Measurements from ENCODE around the gene ARMH1. TPM values are rescaled to one million over a fixed set of nuclear protein-coding genes. Genes with fewer than 3 reads are reported as not detected.

The ARMH1 gene
- total and polyA plus RNA-seq, 2 donors (not counting 1 experiment from before 2014, with no cell fraction given) = 10.2 to 225 TPM

- H3K27me3 ChIP-seq (replicated peaks in 1 of 4; ENCODE audit: control extremely low read depth in 1 of 4, control insufficient read depth in 3 of 4, insufficient read depth in 4 of 4, low read length in 3 of 4) = no peaks in the 10 kb centered on the region
- Mint-ChIP-seq H3K4me3 (peak overlapping the region; percentile 78), H3K4me1 (peaks cover 62% of the 10 kb centered on the region), H3K9me3 (ENCODE audit: insufficient read depth) (no peaks in the 10 kb centered on the region), H3K27ac (peak overlapping the region; percentile 99), H3K27me3 (no peaks in the 10 kb centered on the region)
- 8% methylated on average over 2 of the region's 14 CpGs for WGBS (ENCODE audit: insufficient coverage)
- TF ChIP-seq EZH2 (IDR thresholded peaks at IDR 0.05; ENCODE audit: borderline replicate concordance, insufficient read depth, low read depth, low read length, poor library complexity, severe bottlenecking) (no peak), CTCF (IDR thresholded peaks at IDR 0.05) (no peak)
- H3K79me2 ChIP-seq (ENCODE audit: control insufficient read depth, insufficient read depth, low read length) = no peaks in the 10 kb centered on the region
- CTCF ChIA-PET = interaction anchor here (0.7 to 14.7 kb wide), 18 partner anchors 8 to 580 kb away, joined by 3 to 196 read pairs (median 6); partner anchors contain the start of genes EIF2B3, RNU5D-1, RPS8 and UROD
- no peaks in the 10 kb centered on the region for H4K20me1 ChIP-seq (ENCODE audit: control insufficient read depth, insufficient read depth, low read length, poor library complexity, severe bottlenecking)
- peak overlapping the region in 3 of 5 experiments; percentile 8 to 21 (median 15) for H3K4me3 ChIP-seq (ENCODE audit: control extremely low read depth in 1 of 5, extremely low read depth in 1 of 5, insufficient read depth in 1 of 5, low read depth in 2 of 5, low read length in 4 of 5)
- H3K9ac ChIP-seq (ENCODE audit: low read length) = peak overlapping the region; percentile 46
- H3K27ac ChIP-seq (ENCODE audit: low read length in 2 of 2) = peak overlapping the region; percentile 88 to 93
- intact Hi-C loops (cut with micrococcal nuclease) = loop anchor here (1.0 to 5.0 kb wide), 4 partner anchors 8 to 49 kb away; partner anchors contain the start of genes ARMH1, KIF2C and TMEM53
- ATAC-seq (ENCODE audit: low read depth) (peak; percentile 80), DNase-seq (peak; percentile 91)
- no peaks in the 10 kb centered on the region for H3K36me3 ChIP-seq (replicated peaks in 1 of 2; ENCODE audit: control extremely low read depth in 1 of 2, control insufficient read depth in 1 of 2, extremely low read depth in 1 of 2, insufficient read depth in 2 of 2, low read length in 1 of 2)
- H3K4me2 ChIP-seq (replicated peaks; ENCODE audit: low read depth, low read length, poor library complexity, severe bottlenecking) = peak overlapping the region; percentile 49
- POLR2A ChIA-PET = interaction anchor here (0.7 to 4.3 kb wide), 21 partner anchors 9 to 769 kb away, joined by 3 to 50 read pairs (median 8); partner anchors contain the start of genes ARMH1, BTBD19, DYNLT4 and EIF2B3
- peaks cover 0 to 6% (median 0%) of the 10 kb centered on the region in 3 donors for H3K9me3 ChIP-seq (ENCODE audit: control extremely low read depth in 1 of 3, control insufficient read depth in 2 of 3, insufficient read depth in 1 of 3, low read length in 2 of 3)
- peak overlapping the region; percentile 7 for H2AFZ ChIP-seq (ENCODE audit: insufficient read depth, low read depth, low read length, poor library complexity, severe bottlenecking)
- peaks cover 43 to 48% of the 10 kb centered on the region in 2 donors for H3K4me1 ChIP-seq (ENCODE audit: control insufficient read depth in 2 of 2, insufficient read depth in 2 of 2, low read length in 2 of 2)
These were observed 47.2 kb downstream of the ARMH1 start for GRCh38 chr1:44721485-44722361.

All from B cell (primary cell).